HG03565 (cell line): ENCODE measurements around the gene TOP2A.
A peak's percentile ranks its signal among the peaks of the same experiment; 100 is the strongest.

Experiments
- ATAC-seq: cut with Tn5 transposase; IDR thresholded peaks from one replicate; pipeline ENCODE4 v1.9.1; 2021; ENCODE audit warnings: mild to moderate bottlenecking, moderate library complexity; ENCODE audit not compliant: unreplicated experiment

TOP2A gene

DNA sequence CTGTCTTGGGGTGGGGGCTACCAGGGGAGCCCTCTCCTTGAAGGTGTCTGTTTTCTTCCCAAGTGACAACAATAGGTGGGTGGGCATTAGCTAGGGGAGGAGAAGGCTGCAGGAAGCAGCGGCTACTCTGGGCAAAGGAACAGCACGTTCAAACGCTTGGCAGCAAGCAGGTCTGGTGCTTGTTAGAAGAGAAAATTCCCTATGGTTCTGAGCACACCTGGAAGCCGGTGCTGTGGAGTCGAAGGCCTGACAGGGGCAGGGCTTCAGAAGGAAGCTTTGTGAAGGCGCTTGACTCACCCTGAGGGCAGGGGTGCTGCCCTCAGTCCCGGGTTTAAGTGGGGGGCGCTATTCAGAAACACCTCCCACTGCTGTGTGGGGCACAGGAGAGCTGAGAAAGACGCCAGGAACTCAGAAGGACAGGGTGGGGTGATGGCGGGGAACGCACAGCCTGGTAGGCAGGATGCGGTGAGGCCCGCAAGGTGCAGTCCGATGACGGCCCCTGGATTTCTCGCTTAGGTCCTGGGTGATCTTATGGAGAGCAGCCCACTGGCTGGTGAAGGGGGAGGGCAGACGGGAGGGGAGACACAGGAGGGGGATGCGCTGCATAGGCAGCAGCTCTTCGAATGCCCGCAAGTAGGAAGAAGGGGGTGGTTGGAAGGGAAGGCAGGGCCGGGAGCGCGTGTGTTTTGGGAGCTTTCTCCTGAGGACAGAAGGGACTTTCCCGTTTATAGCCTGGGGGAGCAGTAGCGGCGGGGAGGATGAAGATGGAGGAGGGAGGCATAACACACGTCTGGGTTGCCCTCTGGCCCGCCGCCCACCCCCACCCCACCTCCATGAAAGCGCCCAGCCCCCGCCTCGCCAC lies 56.4 kb downstream of the TOP2A start:
- no peak for ATAC-seq

DNA sequence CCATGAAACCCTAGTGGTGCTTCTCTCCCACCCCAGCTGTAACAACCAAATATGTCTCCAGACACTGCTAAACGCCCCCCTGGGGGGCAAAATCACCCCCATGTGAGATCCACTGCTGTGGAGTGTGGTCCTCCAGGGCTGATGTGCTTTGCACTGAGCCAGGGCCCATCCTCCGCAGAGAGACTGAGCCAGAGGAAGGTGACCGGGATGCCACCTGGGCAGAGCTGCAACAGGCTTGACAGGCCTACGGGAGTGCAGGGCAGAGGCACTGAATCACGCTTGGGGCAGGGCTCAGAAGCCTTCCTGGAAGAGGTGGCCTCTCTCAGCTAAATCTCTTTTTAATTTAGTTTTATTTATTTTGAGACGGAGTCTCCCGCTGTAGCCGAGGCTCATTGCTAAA lies 57.6 kb downstream of the TOP2A start:
- no peak for ATAC-seq

DNA sequence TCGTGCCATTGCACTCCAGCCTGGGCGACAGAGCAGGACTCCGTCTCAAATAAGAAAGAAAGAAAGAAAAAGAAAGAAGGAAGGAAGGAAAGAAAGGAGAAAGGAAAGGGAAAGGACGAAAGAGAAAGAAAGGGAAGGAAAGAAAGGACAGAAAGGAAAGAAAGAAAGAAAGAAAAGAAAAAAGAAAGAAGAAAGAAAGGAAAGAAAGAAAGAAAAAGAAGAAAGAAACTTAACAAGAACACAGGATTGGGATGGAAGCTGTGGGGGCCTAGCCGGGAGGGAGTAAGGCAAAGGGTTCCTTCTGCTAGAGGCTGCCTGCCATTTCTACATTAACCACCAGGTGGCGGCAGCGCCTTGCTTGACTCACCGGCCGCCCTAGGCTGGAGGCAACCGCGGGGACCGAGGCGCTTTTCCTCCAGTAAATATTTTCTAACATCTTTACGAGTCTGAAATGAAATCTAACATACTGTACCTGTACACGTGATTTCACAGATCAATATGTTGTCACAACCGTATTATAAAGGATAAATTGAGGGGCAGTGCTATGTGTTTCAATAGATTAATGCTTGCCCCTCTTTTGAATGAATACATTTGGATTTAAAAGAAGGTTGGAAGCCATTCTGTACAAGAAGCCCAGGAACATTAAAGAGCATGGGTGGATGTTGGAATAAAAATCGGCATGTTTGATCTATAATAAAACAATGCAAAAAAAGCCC lies 59.2 kb downstream of the TOP2A start:
- peak; percentile 36 for ATAC-seq

DNA sequence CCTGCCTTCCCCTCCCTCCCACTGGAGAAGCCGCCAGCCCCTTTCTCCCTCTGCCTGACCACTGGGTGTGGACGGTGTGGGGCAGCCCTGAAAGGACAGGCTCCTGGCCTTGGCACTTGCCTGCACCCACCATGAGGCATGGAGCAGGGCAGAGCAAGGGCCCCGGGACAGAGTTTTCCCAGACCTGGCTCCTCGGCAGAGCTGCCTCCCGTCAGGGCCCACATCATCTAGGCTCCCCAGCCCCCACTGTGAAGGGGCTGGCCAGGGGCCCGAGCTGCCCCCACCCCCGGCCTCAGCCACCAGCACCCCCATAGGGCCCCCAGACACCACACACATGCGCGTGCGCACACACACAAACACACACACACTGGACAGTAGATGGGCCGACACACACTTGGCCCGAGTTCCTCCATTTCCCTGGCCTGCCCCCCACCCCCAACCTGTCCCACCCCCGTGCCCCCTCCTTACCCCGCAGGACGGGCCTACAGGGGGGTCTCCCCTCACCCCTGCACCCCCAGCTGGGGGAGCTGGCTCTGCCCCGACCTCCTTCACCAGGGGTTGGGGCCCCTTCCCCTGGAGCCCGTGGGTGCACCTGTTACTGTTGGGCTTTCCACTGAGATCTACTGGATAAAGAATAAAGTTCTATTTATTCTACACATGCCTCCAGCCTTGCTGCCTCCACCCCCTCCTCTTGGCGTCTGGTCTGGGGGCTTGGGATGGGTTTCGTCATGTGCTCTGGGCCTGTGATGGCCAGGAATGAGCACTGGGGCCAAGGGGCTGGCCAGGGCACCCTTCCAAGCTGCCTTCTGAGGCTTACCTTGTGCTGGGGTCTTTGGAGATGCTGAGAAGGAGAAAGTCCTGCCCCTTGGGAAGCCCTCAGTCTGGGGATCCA lies 60.5 kb downstream of the TOP2A start:
- no peak for ATAC-seq

DNA sequence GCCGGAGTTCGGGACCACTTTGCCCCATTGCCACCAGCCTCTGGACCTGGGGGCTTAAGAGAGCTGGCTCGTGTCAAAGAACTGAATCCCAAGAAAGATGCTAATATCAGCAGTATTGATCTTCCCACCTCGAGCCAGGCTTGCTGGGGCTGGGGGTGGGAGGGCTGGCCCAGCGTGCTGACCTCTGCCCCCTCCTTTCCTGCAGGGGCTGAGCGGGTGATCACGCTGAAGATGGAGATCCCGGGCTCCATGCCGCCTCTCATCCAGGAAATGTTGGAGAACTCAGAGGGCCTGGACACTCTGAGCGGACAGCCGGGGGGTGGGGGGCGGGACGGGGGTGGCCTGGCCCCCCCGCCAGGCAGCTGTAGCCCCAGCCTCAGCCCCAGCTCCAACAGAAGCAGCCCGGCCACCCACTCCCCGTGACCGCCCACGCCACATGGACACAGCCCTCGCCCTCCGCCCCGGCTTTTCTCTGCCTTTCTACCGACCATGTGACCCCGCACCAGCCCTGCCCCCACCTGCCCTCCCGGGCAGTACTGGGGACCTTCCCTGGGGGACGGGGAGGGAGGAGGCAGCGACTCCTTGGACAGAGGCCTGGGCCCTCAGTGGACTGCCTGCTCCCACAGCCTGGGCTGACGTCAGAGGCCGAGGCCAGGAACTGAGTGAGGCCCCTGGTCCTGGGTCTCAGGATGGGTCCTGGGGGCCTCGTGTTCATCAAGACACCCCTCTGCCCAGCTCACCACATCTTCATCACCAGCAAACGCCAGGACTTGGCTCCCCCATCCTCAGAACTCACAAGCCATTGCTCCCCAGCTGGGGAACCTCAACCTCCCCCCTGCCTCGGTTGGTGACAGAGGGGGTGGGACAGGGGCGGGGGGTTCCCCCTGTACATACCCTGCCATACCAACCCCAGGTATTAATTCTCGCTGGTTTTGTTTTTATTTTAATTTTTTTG lies 61.6 kb downstream of the TOP2A start:
- ATAC-seq: no peak

DNA sequence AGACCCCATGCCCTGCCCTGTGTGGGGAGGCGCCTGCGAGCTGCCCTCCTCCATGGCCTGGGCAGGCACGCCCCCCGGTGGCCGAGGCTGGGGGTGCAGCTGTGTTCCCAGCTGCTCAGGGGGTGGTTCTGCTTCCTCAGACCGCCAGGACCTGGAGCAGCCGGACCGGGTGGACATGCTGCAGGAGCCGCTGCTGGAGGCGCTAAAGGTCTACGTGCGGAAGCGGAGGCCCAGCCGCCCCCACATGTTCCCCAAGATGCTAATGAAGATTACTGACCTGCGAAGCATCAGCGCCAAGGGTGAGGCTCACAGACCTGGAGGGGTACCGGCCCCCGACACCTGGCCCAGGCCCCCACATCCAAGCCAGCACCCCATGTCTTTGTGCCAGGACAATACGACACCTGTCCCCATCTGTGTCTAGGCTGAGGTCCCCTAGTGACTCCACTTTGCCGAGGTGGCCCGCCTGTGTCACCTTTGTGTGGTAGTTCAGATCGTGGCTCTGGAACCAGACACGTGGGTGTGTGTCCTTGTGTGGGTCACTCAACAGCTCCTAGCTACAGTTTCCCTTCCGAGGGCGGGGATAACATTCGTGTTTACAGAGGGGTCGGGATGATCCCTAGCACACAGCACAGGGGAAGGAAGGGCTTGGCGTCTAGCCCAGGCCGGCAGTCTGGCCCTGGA lies 62.4 kb downstream of the TOP2A start:
- ATAC-seq: no peak

DNA sequence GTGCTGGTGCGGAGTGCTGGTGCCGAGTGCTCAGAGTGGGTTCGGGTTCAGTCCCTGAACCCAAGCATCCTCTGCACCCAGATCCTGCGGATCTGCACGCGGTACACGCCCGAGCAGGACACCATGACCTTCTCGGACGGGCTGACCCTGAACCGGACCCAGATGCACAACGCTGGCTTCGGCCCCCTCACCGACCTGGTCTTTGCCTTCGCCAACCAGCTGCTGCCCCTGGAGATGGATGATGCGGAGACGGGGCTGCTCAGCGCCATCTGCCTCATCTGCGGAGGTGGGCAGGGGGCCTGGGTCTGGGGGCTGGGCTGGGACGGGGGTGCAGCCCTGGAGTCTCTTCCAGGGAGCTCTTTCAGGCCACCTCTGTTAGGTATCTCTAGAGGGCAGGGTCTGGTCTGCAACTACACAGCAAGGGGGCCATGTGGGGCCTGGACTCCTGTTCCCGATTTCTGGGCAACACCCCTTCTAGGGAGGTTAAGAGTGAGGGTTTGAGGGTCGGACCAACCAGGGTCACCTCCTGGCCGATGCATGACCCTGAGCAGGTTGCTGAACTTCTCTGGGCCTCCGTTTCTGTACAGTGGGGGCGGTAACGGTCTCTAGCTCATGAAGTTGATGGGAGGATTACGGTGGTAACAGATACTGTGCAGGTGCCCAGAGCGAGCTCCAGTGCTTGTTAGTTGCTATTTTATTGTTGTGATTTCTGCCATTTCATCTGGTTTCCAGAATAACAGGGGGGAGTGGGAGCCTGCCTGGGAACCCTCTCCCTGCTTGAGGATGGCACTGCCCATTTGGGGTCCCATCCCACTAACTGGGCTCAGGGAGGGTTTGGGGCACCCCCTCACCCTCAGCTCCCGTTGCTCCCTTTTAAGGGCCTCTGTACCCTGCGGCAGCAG lies 63.2 kb downstream of the TOP2A start:
- no peak for ATAC-seq

DNA sequence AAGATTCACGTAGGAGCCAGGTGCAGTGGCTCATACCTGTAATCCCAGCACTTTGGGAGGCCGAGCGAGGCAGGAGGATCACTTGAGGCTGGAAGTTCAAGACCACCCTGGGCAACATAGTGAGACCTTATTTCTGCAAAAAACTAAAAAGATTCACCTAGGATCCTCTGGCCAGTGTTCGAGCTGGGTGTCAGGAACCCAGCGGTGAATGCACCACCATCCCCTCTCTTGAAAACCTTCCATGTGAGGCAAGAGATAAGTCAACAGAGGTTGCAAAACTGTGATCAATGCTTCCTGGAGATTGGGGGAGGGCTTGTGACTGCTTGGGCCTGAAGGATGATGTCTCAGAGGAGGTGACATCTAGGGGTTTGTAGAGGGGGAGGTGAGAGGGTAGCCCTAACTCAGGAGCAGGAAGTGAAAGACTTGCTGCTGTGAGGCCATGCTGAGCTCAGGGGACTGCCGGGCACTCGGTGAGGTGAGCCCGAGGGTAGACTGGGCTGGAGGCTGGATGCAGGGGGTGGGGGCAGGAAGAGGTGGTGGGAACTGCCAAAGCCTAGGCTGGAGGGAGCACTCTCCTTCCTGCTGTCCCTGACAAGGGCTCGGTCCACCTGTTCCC lies 64.8 kb downstream of the TOP2A start:
- ATAC-seq: no peak

DNA sequence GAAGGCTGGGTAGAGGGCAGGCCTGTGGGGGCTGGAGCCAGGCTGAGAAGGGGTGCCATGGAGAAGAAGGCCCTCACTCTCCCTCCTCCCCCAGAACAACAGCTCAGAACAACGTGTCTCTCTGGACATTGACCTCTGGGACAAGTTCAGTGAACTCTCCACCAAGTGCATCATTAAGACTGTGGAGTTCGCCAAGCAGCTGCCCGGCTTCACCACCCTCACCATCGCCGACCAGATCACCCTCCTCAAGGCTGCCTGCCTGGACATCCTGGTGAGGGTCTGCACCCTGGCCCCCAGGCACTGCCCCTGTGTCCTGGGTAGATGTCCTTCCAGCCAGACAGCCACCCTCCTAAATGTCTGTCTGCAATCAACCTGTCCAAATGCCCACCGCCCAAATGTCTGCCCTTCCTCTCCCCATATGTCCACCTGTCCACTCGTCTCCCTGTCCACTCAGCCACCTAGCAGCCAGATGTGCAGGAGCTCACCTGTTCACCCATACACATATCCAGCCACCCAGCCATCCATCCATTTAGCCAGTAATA lies 65.4 kb downstream of the TOP2A start:
- no peak for ATAC-seq

DNA sequence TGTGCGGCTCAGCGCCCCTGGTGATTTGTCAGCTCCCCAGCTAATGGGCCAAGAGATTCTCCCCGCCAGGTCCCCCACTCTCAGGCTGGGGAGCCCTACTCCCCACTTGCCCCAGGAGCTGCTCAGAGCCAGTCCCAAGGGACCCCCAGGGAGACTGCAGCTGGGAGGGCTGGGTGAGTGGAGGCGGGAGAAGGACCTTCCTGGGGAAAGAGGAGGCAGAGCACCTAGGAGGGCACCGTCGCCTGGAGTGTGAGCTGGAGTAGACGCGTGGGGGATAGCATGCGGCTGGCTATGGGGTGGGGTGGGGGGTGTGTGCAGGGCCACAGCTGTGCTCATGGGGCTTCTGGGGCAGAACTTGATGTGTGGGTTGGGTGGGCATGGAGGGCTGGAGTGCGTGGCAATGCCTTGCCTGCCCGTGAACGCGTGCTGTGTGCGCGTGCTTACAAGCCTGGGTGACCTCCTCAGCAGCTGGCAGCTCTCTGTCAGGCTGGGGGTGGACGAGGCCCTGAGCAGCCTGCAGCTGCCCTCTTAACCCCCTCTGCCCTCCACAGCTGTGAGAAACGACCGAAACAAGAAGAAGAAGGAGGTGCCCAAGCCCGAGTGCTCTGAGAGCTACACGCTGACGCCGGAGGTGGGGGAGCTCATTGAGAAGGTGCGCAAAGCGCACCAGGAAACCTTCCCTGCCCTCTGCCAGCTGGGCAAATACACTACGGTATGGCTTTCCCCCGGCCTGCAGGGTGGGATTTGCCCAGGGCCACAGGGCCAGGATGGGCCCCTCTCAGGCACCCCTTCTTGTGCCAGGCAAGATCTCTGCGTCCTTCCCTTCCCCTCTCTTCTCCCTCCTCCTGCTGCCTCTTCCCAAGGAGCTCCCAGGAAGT lies 66.1 kb downstream of the TOP2A start:
- ATAC-seq: no peak

DNA sequence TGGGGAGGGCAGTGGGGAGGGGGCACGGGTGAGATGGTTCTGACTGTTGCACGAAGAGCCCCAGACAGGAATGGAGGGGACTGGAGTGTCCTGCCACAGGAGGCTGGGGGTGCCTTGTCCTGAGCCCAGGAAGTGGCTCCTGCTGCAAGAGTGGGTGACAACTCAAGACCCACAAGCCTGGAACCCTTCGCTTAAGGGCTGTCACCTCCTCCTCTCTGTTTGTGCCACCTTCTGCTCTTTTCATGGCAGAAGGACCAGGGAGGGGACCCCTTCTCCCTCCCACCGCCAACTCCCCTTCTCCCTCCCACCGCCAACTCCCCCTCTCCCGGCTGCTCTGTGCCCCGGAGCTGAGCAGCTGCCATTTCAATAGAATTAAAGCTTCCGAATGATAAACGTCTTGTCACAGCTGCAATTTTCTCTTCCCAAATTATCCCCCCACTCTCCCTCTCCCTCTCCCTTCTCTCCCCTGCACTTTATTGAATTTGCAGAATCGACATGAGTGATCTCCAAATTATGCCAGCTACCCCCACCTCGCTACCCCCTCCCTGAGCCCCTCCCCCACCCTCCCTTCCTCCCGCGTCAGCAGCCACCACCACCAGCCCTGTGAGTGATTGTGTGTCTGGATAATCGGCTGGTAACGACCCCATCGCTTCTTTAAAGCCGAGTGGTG lies 66.9 kb downstream of the TOP2A start:
- ATAC-seq: no peak

DNA sequence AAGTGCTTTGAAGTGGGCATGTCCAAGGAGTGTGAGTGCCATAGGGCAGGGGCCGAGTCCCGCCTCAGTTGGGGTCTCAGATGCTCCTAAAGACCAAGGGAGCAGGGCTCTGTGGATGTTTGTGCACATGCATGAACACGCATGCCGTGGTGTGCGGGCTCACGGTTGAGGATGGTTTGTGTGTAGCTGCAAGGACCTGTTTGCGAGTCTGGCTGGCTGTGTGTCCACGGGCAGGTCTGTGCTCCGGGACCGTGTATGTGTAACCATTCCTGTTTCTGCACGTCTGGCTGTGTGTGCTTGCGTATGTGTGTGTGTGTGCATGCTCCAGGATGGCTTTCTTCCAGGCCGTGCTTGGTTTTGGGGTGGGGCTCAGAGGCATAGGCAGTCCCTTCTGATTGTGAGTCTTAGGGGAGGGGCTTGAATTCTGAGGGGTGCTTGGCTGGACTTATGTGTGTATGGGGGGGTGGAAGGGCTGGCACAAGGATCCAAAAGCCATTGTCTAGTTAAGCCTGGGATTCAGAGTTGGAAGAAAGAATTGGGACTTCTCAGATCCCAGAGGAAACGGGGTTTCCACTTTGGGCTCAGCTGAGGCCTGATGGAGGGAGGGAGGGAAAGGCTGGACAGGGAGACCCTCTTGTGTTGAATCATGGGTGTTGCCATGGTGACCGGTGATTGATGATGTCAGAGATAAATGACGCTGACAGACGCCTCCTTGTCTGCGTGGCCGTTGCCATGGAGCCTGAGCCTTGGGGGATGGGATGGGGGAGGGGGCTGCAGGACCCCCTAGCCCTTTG lies 67.6 kb downstream of the TOP2A start:
- no peak for ATAC-seq

DNA sequence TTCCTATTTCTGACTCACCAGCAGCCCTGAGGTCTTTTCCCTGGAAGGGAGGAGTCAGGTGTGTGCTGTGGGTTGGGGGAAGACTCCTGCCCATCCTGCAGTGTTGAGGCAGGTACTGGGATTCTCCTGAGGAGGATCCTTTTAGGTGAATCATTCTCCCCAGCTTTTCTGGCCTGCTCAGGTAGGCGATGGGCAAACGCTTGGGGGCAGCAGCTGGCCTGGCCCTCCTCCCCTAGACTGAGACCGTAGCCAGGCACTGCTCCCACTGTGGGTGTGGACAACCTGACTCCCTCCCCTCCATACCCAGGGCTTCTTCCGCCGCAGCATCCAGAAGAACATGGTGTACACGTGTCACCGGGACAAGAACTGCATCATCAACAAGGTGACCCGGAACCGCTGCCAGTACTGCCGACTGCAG lies 68.2 kb downstream of the TOP2A start:
- no peak for ATAC-seq

DNA sequence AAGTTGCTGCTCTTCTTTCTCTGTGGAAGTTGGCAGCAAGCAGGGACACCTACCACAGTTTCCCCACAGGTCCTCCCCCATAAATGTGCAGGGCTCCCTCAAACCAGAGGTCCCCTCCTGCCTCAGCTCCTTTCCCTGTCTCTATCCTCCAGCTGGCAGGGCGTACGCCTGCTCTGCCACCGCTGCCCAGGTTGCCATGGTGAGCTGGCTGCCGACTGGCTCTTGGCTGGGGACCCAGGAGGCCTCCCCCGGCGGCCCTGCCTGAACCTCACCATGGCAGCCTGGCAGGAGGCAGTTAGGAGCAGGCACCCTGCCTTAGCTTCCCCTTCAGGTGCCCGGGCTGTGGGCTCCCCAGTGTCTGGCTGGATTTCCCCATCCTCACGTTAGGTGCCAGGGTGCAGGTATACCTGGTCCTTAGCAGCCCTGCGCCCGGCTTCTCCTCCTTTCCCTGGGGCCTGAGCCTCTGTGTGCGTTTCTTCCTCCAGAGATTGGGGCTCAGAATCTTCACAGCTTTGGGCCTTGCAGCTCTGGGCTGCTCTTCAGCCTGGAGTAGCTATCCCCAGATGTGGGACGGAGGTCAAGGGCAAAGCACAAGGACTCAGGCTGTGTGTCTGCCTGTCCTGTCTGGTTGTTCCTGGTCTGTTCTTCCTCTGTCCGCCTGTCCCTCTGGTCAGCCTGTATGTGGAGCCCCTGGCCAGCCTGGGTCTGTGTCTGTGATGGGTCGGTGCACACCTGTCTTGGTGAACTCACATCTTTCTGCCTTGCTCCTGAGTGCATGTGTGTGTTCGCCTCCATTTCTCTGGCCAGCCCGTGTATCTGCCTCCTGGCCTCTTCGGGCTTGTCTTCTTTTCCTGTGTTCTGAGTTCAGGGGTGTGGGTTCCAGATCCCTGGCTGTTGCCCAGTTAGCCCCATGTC lies 68.9 kb downstream of the TOP2A start:
- ATAC-seq: no peak

DNA sequence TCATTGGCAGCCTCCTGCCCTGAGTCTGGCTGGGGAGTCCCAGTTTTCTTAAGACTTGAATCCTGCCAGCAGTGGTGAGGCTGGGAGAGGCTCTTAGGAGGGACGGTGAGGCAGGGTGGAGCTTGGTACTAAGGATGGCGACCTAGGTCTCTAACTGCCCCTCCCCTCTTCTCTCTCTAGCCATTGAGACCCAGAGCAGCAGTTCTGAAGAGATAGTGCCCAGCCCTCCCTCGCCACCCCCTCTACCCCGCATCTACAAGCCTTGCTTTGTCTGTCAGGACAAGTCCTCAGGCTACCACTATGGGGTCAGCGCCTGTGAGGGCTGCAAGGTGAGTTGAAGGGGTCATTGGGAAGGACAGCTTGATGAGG lies 69.6 kb downstream of the TOP2A start:
- no peak for ATAC-seq
